GM03348 (cell line): Measurements from ENCODE around the gene MUC16.
"Not testable (repeated sequence)": the region's sequence is repeated elsewhere in the genome, so short reads cannot be mapped to it uniquely, and the experiment has no call there.

Experiments used
- DNase-seq: peaks from one replicate; pipeline ENCODE4 v3.0.0; 2012; ENCODE audit warnings: low spot score

Gene MUC16

DNA sequence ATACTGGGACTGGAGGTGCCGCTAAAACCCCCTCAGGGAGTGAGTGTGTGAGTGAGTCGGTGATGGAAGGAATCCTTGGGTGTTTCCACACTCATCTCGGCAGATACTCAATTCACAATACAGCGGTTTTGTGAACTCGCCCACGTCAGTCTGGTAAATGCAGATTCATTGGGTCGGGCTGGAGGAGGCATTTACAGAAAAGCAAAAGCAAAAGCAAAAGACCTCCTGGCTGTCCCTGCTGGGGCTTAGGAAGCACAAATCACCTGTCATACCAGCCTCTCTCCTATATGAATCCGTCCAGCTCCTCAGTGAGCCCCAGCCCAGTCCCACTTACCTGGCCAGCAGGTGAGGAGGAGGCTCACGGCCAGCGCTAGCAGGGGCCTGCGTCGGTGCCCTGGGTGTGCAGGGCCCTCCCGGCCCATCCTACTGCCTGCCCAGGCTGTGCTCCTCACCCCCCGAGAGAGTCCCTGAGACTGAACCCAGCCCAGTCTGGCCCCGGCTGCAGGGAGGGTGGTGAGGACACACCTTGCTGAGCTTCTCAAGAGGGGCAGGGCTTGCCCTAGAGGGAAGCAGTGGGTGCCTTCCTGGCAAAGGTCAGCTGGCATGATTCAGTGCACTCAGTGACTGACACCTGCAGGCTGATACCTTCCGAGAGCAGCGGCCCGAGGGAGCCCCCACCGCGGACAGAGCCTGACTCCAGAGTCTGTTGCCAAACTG, at the start of gene MUC16:
TSS of gene MUC16 (minus strand) at position 475 of the 717 bp plus-strand sequence.
- DNase-seq, result no peak

DNA sequence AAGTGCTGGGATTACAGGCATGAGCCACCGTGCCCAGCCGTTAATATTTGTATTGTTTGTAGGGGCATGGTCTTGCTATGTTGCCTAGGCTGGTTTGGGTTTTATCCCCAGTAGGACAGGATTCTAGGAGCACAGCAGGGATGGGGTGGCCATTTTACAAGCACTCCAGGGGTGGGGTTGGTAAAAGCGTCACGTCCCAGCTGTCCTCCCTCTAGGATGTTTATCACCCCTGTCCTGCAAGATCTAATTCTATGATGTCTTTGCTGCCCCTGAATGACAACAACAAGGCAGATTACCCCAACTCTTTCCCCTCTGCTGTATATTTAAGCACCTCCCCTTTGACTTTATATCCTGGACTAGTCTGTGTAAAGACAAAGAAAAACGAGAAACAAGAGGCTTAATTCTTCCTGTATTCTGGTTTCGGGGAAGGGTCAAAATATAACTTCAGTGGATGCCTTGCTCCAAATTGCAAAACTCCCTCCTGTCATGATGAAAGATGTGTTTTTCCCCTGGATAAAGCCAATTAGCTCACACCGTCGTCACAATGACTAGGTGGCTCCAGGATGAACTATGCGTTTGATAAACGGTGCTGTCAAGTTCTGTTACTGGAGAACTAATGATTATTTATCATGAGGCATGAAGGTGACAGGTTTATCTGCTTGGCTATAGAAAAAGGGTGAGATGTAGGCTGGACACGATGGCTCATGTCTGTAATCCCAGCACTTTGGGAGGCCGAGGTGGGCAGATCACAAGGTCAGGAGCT, 48.9 kb upstream of the MUC16 start:
- DNase-seq, result no peak

DNA sequence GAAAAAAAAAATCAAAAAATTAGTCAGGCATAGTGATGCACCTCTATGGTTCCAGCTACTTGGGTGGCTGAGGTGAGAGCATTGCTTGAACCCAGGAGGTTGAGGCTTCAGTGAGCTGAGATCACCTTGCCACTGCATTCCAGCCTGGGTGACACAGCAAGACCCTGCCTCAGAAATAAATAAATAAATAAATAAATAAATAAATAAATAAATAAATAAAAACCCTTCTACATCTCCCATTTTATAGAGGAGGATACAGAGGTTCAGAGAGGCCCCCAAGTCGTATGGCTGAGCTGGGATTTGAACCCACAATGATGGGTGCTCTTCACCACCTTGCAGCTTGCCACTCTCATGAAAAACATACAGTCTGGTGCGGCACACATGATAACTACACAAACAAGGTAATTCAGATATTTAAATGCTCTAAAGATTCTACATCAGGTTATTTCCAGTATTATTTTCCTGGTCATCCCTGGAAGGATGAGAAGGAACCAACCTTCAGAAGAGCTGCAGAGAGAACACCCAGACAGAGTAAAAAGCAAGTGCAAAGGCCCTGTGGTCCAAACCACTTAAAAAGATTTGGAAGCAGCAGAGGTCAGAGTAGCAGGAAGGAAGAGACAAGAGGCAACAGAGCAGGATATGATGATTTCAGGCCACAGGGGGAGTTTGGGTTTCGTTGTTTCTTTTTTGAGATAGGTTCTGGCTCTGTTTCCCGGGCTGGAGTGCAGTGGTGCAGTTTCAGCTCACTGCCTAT, 47.5 kb upstream of the MUC16 start:
- no peak for DNase-seq

DNA sequence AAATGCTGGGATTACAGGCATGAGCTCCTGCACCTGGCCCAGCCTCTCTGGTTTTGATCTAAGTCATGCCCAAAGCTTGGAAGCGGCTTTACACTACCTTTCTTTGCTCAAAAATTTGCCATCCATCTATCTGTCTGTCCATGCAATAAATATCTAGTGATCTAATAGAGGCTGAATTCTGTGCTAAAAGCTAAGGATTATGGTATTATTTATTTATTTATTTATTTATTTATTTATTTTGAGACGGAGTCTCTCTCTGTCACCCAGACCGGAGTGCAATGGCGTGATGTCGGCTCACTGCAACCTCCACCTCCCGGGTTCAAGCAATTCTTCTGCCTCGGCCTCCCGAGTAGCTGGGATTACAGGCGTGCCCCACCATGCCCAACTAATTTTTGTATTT, 45.9 kb upstream of the MUC16 start:
- DNase-seq, result not testable (repeated sequence)

DNA sequence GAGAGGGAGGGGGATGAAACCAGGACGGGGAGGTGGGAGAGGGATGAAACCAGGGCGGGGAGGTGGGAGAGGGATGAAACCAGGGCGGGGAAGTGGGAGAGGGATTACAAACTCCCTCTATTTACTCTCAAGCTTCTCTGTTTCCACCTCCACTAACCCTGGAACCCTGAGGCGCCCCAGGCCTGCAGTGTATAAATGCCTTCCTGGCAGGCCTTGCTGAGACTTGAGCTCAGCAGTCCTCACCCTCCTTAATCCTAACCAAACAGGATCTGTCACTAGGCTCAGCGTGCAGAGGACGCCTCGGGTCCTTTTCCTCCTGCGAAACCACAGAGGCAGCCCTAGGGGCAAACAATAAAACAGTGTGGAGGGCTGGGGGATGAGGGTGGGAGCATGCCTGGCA, 44.6 kb upstream of the MUC16 start:
- no peak for DNase-seq

DNA sequence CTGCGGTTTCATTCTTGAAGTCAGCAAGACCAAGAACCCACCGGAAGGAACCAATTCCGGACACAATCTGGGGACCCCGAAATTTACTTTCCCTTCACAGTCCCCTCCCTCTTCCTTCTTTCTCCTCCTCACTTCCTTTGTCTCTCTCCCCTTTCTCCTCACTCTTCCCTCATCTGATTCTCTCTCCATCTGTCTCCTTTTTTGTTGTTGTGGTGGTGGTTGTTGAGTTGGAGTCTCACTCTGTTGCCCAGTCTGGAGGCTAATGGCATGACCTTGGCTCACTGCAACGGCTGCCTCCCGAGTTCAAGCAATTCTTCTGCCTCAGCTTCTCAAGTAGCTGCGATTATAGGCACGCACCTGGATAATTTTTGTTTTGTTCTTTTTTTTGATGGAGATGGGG, 44.0 kb upstream of the MUC16 start:
- no peak for DNase-seq

DNA sequence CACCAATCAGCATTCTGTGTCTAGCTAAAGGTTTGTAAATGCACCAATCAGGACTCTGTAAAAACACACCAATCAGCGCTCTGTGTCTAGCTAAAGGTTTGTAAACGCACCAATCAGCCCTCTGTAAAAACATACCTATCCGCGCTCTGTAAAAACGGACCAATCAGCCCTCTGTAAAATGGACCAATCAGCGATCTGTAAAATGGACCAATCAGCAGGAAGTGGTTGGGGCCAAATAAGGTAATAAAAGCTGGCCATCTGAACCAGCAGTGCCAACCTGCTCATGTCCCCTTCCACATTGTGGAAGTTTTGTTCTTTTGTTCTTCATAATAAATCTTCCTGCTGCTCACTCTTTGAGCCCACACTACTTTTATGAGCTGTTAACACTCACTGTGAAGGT, 43.5 kb upstream of the MUC16 start:
- DNase-seq, result not testable (repeated sequence)

DNA sequence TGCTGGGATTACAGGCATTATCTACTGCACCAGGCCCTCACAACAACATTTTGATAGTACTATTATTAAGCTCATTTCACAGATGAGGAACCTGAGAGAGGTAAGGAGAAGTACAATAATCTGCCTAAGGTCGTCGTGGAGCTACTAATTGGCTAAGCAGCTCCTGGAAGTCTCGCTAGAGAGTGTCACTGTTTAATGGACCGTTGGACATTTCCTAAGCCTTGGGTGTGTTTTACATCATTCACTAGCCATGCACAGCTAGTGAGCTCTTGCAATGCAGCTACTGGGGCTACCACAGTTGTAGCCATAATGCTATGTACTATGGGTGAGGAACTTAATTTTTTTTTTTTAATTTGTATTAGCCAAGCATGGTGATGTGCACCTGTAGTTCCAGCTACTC, 42.7 kb upstream of the MUC16 start:
- DNase-seq, result no peak

DNA sequence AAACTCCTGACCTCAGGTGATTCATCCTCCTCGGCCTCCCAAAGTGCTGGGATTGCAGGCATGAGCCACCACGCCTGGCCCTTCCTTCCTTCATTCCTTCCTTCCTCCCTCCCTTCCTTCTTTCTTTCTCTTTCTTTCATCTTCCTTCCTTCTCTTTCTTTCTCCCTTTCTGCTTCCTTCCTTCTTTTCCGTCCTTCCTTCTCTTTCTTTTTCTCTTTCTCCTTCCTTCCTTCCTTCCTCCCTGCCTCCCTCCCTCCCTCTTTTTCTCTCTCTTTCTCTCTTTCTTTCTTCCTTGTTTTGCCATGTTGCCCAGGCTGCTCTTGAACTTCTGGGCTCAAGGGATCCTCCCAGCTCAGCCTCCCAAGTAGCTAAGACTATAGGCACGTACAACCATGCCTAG, 36.5 kb upstream of the MUC16 start:
- no peak for DNase-seq

DNA sequence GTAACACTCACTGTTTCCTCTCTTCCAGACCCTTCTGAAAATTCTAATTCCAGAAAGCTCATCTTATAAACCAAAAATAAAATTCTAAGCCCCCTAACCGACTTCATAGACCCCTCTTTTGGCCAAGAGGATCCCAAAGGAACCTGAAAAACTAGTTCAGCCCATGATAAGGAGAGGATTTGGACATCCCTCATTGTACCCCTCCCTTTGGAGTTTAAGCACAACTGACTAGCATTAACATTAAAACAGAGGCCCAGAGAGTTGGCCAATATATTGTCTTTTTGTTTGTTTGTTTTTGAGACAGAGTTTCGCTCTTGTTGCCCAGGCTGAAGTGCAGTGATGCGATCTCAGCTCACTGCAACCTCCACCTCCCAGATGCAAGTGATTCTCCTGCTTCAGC, 34.2 kb upstream of the MUC16 start:
- no peak for DNase-seq

DNA sequence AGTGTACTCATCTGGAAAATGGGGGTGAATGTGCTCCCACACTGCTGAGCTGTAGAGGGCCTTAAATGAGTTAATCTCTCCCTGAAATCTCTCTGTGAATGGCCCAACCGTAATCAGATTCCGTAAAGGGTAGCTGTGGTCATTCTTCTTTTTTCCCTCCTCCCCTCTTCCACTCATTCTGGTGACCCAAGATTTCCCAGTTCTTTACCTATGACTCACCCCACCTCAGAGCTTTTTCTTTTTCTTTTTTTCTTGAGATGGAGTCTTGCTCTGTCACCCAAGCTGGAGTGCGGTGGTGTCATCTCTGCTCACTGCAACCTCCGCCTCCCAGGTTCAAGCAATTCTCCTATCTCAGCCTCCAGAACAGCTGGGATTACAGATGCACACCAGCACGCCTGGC, 33.3 kb upstream of the MUC16 start:
- DNase-seq, result no peak

DNA sequence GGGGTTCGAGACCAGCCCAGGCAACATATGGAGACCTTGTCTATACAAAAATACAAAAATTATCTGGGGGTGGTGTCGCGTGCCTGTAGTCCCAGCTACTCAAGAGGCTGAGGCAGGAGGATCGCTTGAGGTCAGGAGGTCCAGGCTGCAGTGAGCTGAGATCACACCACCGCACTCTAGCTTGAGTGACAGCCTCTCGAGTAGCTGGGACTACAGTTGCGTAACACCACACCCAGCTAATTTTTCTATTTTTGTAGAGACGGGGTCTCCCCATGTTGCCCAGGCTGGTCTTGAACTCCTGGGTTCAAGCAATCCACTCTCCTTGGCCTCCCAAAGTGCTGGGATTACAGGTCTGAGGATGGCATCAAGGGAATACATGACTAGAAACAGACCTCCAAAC, 30.8 kb upstream of the MUC16 start:
- no peak for DNase-seq

DNA sequence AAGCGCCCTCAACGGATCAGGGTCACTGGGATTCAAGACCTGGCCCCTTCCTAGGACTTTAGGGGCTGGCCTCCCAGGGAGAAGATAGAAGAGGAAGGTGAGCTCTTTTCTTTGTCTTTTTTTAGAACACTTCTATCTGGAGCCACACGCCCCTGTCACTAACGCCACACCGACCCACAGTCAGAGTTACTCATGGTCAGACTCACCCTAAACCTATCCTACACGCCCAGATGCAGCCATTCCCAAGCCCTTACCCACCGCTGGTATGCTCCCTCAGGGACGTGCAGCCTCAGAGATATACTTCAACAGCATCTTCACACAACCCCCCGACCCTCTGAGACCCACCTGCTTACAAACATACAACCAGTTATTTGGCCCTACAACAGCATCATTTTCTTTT, 29.9 kb upstream of the MUC16 start:
- DNase-seq, result no peak

DNA sequence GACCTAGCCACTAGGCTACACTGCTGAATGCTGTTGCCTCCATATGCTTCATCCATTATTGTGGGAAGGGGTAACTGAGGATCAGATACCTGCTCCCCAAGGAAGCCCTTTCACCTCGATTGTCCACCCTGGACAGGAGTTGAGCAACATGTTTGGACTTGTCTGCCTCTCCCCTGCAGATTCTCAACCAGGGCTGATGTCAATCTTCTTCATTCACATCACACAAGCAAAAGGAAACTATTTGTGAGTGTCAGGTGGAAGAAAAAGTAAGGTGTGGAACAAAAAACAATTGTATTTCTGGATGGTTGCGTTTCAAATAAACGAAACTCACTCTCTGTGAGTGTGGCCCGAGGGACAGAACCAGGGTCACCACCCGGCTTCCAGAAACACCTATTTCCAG, 29.5 kb upstream of the MUC16 start:
- no peak for DNase-seq

DNA sequence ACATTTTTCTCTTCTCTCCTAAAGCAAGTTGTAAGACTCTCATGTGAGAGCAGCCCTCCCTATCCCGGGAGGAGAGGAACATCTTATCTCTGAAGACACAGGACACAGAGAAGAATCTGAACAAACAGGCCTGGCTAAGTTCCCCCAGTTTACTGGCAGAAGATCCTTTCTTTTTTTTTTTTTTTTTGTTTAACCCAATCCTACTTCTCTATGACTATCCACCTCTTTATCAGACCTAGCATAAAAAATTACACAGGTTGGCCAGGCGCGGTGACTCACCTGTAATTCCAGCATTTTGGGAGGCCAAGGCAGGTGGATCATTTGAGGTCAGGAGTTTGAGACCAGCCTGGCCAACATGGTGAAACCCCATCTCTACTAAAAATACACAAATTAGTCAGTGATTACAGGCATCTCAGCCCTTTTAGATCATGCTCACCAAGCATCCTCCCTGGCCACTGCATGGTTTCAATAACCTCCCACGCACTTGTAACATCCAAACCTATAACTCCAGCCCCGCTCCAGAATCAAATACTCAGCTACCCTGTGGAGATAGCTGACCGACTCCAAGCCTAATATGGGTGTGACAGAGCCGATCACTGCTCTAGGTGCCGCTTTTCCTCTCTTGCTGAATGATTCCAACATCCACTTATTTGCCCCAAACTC, 27.3 kb upstream of the MUC16 start:
- no peak for DNase-seq

DNA sequence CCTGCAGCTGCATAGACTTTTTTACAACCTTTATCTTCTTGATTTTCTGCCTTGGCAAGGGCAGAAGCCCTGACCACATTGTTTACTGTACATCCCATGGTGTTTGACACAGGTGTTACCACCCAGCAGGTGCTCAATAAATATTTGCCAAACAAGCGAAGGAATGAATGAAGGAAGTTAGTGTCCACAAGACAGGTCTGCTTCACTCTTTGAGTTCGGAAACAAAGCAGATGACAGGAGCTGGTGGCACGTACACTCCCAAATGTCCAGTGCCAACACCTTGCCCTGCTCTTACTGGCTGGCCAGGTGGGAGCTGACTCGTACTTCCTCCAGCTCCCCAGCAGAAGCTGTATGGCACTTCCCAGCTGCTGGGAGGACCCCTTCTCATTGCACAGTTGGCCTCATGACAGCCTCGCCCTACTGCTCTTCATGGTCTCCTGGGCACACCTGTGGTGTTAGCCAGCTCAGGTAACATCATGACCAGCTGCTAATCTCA, 22.0 kb upstream of the MUC16 start:
- DNase-seq, result no peak

DNA sequence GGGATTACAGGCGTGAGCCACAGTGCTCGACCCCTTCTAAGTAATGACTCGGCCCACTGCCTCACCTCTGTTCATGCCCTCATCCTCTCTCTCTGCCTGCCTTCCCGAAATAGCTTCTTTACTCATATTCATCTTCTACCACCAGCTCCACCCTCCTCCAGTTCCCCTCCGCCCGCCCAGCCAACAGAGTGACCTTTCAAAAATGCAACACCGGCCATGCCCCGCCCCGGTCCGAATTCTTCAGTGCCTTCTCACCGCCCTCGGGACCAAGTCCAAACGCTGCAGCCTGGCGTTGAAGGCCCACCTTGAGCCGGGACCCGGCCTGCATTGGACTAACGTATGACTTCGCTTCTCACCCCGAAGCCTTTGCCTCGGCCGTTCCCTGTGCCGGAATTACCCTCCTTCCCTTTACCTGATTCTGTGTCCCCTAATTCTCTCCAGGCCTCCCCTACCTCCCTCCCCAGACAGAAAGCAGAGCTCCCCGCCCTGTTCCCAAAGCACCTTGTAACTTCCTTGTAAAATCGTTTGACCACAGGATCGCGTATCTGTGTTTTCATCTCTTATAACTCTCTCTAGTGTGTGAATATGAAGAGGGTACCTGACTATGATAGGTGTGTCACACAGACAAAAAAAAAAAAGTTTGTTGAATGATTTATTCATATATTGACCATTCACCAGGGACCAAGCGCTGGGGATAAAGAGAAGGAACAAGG, 8.1 kb upstream of the MUC16 start:
- no peak for DNase-seq

DNA sequence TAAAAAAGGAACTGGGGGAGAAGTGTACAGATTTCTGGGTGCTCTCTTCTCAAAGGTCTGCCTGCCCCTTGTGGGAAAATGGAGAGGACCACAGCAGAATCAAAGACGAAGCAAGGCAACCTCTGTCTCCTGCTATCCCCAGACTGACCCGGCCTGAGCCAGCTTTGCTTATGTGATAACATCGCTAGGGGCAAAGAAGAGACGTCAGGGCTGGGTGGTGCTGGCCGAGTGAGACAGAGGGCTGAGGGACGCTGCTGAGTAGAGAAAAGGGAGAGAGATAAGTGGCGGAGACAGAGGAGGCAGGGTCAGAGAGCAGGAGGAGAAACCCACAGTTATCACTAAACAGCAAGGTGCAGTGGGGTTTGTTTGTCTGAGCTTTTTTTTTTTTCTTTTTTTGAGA, 4.6 kb upstream of the MUC16 start:
- DNase-seq, result no peak

DNA sequence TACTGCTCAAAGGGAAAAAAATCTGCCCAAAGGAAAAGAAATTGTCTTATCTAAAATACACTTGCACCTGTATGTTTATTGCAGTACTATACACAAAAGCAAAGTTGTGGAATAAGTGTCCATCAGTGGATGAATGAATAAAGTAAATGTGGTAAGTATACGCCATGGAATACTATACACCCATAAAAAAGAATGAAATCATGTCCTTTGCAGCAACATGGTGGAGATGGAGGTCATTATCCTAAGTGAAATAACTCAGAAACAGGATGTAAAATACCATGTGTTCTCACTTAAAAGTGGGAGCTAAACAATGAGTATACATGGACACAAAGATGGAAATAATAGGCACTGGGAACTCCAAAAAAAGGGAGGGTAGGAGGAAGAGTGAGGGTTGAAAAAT, 3.8 kb upstream of the MUC16 start:
- DNase-seq, result no peak

DNA sequence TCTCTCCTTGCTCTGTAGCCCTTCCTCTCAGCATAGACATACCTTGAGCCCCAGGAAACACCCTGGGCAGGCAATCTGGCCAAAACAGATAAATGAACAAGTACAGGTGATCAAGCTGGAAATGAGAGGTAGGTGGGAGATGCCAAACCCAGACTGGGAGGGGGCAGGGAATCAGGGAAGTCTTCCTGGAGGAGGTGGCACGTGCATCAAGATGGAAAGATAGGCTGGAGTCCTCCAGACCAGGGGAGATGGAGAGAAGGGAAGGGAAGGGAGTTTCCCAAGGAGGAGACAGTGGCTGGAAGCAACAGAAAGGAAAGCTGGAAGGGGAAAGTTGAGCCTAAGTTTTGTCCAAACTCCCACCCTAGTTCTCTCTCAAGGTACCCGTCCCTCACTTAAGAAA, 1.7 kb upstream of the MUC16 start:
- no peak for DNase-seq

DNA sequence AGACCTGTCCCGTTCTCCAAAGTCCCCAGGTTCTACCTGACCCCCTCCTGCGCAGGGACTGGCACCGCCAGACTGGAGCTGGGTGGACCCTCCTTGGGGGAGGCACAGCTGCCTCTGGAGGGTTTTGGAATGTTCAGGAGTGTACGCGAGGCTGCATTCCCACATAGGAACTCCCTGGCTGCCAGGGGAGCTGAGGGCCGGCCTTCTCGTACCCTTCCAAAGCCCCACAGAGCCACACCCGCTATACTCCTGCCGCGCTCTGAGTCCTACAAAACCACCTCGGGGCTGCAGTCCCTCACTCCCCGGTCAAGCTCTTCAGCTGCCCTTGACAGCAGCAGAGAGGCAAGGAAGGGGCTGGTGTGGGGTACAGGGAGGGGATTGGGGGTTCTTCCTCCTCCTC, 484 bp upstream of the MUC16 start:
- no peak for DNase-seq

DNA sequence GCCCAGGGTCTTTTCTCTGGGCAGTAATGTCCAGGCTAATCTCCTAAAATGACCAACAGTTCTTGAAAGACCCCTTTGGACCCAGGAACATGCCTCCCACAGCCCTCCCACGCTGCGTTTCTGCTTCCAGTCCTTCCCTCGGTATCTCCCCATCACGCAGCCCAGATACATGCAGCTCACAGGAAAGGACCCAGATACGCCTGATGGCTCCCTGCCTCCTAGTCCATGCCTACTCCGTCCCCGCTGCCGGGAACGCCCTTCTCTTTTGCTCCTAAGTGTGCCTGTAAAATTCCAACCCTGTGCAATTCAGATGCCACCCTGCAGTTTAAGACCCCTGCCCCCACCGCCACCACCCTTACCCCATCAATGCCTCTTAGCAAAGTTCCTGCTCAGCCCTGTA, 778 bp downstream of the MUC16 start:
- no peak for DNase-seq
